NT2/D1 (cell line): Measurements from ENCODE around the gene NPDC1.

Experiments used
- SUZ12 ChIP-seq: IDR thresholded peaks from 2 replicates; pipeline ENCODE4 v1.6.1; 2011; ENCODE audit not compliant: insufficient read length, insufficient read depth; ENCODE audit errors: extremely low read depth
- YY1 ChIP-seq: IDR thresholded peaks from 2 replicates; pipeline ENCODE4 v1.6.1; 2011; ENCODE audit not compliant: insufficient read length, insufficient read depth
- ZNF274 ChIP-seq: IDR thresholded peaks from 2 replicates; pipeline ENCODE4 v1.6.1; 2011; ENCODE audit warnings: mild to moderate bottlenecking, low read depth, low read length

DNA sequence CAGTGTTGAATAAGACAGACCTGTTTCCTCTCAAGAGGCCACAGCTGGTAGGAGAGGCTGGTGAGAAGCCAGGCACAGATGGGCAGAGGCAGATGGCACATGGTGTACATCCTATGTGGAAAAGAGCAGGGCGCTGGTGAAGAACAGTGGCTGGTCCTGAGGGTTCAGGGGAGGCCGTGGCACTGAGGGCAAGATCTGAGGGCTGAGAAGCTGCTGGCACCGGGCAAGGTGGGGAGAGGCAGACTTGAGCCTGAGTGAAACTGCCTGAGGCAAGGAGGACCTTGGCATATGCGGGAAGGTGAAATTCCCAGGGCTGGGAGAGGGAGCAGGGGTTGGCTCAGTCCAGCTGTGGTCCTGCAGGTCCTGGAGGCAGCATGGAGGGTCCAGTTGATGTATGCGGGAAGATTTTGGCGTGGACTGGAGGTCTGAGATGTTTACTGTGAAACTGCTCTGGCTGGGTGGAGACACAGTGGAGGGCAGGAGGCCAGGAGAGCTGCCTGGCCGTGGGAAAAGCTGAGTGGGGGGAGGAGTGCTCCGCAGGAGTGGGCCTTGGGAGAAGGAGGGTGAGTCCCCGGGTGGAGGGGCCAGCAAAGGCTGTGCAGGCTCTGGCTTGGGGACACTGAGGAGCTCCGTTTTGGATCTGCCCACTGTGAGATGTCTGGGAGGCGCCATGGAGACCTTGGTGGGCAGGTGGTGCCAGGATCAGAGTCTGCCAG lies 43.4 kb upstream of the NPDC1 start:
- TF ChIP-seq YY1 (no peak), ZNF274 (no peak), SUZ12 (no peak)
